Gastroesophageal sphincter (tissue), 4 donors: Measurements from ENCODE around the gene C20orf144. TPM values are rescaled to one million over a fixed set of nuclear protein-coding genes. Genes with fewer than 3 reads are reported as not detected.

ENCODE experiments used
- ATAC-seq: fragments of 150-250 bp; one replicate; pipeline ENCODE4 v1.9.1; 2016; ENCODE audit warnings: mild to moderate bottlenecking, moderate library complexity
- H3K27ac ChIP-seq, 4 donors: fragments of 200-600 bp; sonication (generic) in 3 of 4; 1 replicate in 3 of 4; 2 replicates in 1 of 4; pipeline ENCODE4 v1.5.1; 2016 to 2019
- H3K27me3 ChIP-seq: fragments of 200-600 bp; sonication (generic); one replicate; pipeline ENCODE4 v1.5.1; 2019
- H3K36me3 ChIP-seq, 2 donors: fragments of 200-600 bp; sonication (generic); one replicate each; pipeline ENCODE4 v1.5.1; 2019; ENCODE audit warnings: control low read depth in 1 of 2
- H3K4me1 ChIP-seq, 3 donors: fragments of 200-600 bp; sonication (generic); 1 replicate in 2 of 3; 2 replicates in 1 of 3; pipeline ENCODE4 v1.5.1; 2016 to 2019; ENCODE audit warnings: control low read depth in 2 of 3
- H3K4me3 ChIP-seq, 2 donors: fragments of 200-600 bp; sonication (generic); one replicate each; pipeline ENCODE4 v1.5.1; 2019; ENCODE audit warnings: mild to moderate bottlenecking in 1 of 2, moderate library complexity in 1 of 2
- H3K9me3 ChIP-seq, 3 donors: fragments of 200-600 bp; sonication (generic); one replicate each; pipeline ENCODE4 v1.5.1; 2017 to 2019; ENCODE audit warnings: control low read depth in 2 of 3
- CTCF ChIP-seq, 4 experiments: fragments of 200-600 bp in 2 of 4; fragments of 450-650 bp in 2 of 4; sonication (generic) in 1 of 4; IDR thresholded peaks; one replicate each; pipeline ENCODE4 v1.5.1; 2017 to 2019; ENCODE audit warnings: antibody characterized with exemption in 4 of 4, mild to moderate bottlenecking in 2 of 4, moderate library complexity in 2 of 4
- EP300 ChIP-seq: sonication (generic); formaldehyde crosslinking; IDR thresholded peaks from one replicate; pipeline ENCODE4 v1.6.1; 2017; ENCODE audit warnings: antibody characterized with exemption, mild to moderate bottlenecking
- POLR2A ChIP-seq, 2 donors: fragments of 450-650 bp; IDR thresholded peaks; one replicate each; pipeline ENCODE4 v1.6.1; 2017; ENCODE audit warnings: antibody characterized with exemption in 2 of 2, mild to moderate bottlenecking in 2 of 2, moderate library complexity in 1 of 2
- POLR2AphosphoS5 ChIP-seq: sonication (generic); formaldehyde crosslinking; IDR thresholded peaks from one replicate; pipeline ENCODE4 v1.6.1; 2017; ENCODE audit warnings: antibody characterized with exemption
- WGBS, 2 donors: methylation state at CpG; one replicate each; pipeline ENCODE4 v1.1.5; 2018; ENCODE audit warnings: low coverage in 1 of 2; 5-methylcytosine and 5-hydroxymethylcytosine counted together
- total RNA-seq, 4 donors: library from RNA; depleted of rRNA; stranded (reverse); fragments of >200 nt; gene quantifications; one replicate each; pipeline ENCODE4 v1.1.0, GENCODE V29; 2016

The C20orf144 gene
- total RNA-seq, 4 donors from 2014 or later: not detected

DNA sequence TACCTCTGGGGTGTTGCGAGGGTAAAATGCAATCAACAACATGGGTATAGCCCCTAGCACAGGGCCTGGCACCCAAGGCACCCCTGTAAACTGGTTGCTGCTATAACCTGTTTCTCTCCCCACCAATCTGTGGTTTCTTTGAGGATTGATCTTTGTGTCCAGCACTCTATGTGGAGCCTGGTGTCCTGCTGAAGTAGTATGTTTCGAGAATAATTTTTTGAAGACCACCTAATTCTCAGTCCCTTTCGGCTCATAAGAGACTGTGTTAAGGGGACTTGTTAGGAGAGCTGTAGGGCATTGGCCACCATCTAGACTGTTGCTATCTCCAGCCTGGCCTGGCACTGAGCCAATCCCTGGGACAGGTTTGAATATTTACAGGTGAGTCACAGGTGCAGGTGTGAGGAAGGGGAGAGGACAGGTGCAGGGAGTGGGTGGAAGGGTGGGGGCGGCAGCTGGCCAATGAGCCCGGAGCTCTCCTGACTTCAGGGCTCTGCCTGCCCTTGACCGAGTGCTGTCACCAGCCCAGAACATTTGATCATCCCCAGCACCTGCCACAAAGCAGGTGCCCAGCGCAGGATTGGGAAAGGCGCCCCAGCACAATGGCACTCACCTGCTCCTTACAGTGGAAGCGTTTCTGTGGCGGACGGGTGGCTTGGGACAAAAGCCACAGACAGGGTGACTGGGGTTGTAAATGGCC, 8.1 kb upstream of the C20orf144 start:
- Histone ChIP-seq H3K4me3 (peak overlapping the region in 1 of 2 donors; percentile 29), H3K27me3 (no peaks in the 10 kb centered on the region), H3K27ac (no peak overlapping the region), H3K36me3 (peaks cover 0 to 29% of the 10 kb centered on the region in 2 donors), H3K4me1 (peaks cover 0 to 24% (median 9%) of the 10 kb centered on the region in 3 donors), H3K9me3 (no peaks in the 10 kb centered on the region)
- WGBS, 2 donors: 89 to 100% methylated on average over 2 to 5 of the region's 11 CpGs
- ATAC-seq: no peak
- TF ChIP-seq POLR2AphosphoS5 (no peak), POLR2A (IDR thresholded peaks at IDR 0.05) (no peak), CTCF (IDR thresholded peaks at IDR 0.05) (no peak), EP300 (no peak)

GRCh38 chr20:33654680-33655161, 7.4 kb upstream of the C20orf144 start:
- H3K4me1 ChIP-seq: peaks cover 0 to 17% (median 9%) of the 10 kb centered on the region in 3 donors
- TF ChIP-seq POLR2AphosphoS5 (no peak), EP300 (no peak), CTCF (IDR thresholded peaks at IDR 0.05) (no peak), POLR2A (IDR thresholded peaks at IDR 0.05) (no peak)
- H3K27ac ChIP-seq: no peak overlapping the region
- H3K4me3 ChIP-seq: no peak overlapping the region
- H3K36me3 ChIP-seq: peaks cover 0 to 36% of the 10 kb centered on the region in 2 donors
- H3K9me3 ChIP-seq: no peaks in the 10 kb centered on the region
- WGBS, 2 donors: 73 to 80% methylated on average over 7 to 10 of the region's 14 CpGs
- ATAC-seq: no peak
- no peaks in the 10 kb centered on the region for H3K27me3 ChIP-seq

DNA sequence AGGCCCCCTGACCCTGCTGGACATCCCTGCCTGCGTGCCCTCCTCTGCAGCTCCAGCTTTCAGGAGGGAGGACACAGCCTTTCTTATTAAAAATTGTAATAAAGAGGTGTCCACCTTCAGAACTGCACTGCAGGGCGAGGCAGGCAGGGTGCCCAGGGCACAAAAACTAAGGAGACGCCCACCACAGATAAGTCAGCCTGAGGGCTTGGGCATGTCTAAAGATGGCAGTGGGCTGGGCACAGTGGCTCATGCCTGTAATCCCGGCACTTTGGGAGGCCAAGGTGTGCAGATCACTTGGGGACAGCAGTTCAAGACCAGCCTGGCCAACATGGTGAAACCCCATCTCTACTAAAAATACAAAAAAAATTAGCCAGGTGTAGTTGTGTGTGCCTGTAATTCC, 7.0 kb upstream of the C20orf144 start:
- TF ChIP-seq POLR2AphosphoS5 (no peak), CTCF (IDR thresholded peaks at IDR 0.05) (no peak), EP300 (no peak), POLR2A (IDR thresholded peaks at IDR 0.05) (no peak)
- Histone ChIP-seq H3K9me3 (no peaks in the 10 kb centered on the region), H3K27ac (no peak overlapping the region), H3K4me3 (no peak overlapping the region), H3K36me3 (peaks cover 0 to 41% of the 10 kb centered on the region in 2 donors), H3K4me1 (peaks cover 0 to 14% (median 9%) of the 10 kb centered on the region in 3 donors), H3K27me3 (no peaks in the 10 kb centered on the region)
- no peak for ATAC-seq
- 63% methylated on average over 1 of the region's 4 CpGs; no CpG with 5 or more reads in 1 of the 2 donors for WGBS, 2 donors

DNA sequence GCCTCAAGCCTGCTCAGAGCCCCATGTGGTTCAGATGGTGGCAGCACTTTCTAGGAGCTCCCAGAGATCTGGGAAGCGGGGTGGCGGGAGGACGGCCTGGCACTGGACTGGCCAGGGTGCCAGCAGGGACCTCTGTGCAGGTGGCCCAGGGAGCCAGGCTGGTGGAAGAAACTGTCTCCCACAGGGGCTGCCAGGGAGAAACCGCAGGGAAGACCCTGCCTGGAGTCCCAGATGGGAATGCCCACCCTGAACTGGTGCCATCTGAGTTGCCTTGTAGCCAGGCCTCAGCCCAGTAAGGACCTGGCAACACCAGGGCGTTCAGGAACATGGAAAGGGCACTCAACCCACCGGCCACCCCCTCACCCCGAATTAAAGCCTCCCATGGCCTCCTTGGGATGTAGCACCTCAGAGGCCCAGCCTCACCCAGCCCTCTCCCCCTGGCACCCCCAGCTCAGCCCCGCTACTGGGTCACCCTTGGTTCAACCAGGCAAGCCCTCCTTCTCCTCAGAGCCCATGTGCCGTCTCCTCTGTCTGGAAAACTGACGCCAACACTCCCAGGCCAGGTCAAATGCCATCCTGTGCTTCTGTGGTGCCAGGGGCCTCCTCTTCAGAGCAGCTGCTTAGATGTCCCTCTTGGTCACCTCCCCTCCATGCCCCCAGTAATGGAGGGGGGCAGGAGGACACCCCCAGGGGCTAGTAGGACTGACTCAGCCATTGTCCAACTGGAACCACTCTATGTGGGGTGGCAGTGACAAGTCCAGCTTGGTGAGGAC, 5.9 kb upstream of the C20orf144 start:
- H3K36me3 ChIP-seq: peaks cover 0 to 49% of the 10 kb centered on the region in 2 donors
- H3K27ac ChIP-seq: no peak overlapping the region
- no peak overlapping the region for H3K4me3 ChIP-seq
- 84% methylated on average over 2 of the region's 10 CpGs; no CpG with 5 or more reads in 1 of the 2 donors for WGBS, 2 donors
- no peaks in the 10 kb centered on the region for H3K9me3 ChIP-seq
- H3K27me3 ChIP-seq: no peaks in the 10 kb centered on the region
- ATAC-seq: no peak
- peaks cover 0 to 14% (median 9%) of the 10 kb centered on the region in 3 donors for H3K4me1 ChIP-seq
- no peak for TF ChIP-seq EP300
- no peak for TF ChIP-seq POLR2AphosphoS5
- no peak for TF ChIP-seq POLR2A (IDR thresholded peaks at IDR 0.05)
- no peak for TF ChIP-seq CTCF (IDR thresholded peaks at IDR 0.05)
